ENCODE results near the gene MYH16.

Gene MYH16

DNA sequence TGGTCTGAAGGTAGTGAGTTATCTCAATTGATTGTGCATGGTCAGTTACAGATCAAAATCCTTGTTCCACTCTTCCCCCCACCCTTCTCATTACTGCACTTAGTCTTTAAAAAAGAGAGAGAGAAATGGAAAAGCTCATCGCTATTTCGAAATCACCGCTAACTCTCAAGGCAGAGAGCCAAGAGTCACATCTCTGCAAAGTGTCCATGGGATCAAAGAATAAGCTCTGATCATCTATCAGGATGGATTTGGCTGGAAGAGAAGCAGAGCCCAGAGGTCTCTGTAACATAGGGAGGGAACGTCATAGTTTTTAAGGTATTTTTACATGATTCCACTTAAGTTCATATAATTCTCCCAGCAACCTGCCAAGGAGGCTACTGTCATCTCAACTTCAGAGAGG, 30.0 kb upstream of the MYH16 start:
- H3K4me1 ChIP-seq: peaks cover 12% of the 10 kb centered on the region
- no peak overlapping the region for H3K4me2 ChIP-seq
- no peak overlapping the region for H3K27ac ChIP-seq
- peaks cover under 1% of the 10 kb centered on the region; the same call in 1 of the 2 replicates for H3K9me3 ChIP-seq
- no peaks in the 10 kb centered on the region for H3K36me3 ChIP-seq
- H3K4me3 ChIP-seq: no peak overlapping the region
- H3K27me3 ChIP-seq: no peaks in the 10 kb centered on the region
- TF ChIP-seq Cebpa-rat (IDR thresholded peaks at IDR 0.05): no peak
- no peaks in the 10 kb centered on the region for H4K20me1 ChIP-seq
- H3K9ac ChIP-seq: no peak overlapping the region

GRCh38 chr7:99243751-99244337, 28.8 kb upstream of the MYH16 start:
- Histone ChIP-seq H3K4me2 (no peak overlapping the region), H3K27ac (no peak overlapping the region)
- TF ChIP-seq Cebpa-rat (IDR thresholded peaks at IDR 0.05): no peak

GRCh38 chr7:99244939-99245338, 27.7 kb upstream of the MYH16 start:
- H3K9ac ChIP-seq: no peak overlapping the region
- peaks cover 12% of the 10 kb centered on the region for H3K4me1 ChIP-seq
- no peak for TF ChIP-seq Cebpa-rat (IDR thresholded peaks at IDR 0.05)
- no peaks in the 10 kb centered on the region for H4K20me1 ChIP-seq
- no peak overlapping the region for H3K4me3 ChIP-seq
- H3K9me3 ChIP-seq: no peaks in the 10 kb centered on the region
- no peaks in the 10 kb centered on the region for H3K36me3 ChIP-seq
- no peak overlapping the region for H3K27ac ChIP-seq
- no peaks in the 10 kb centered on the region for H3K27me3 ChIP-seq
- H3K4me2 ChIP-seq: no peak overlapping the region

More at GRCh38 chr7:99243751-99244337, 28.8 kb upstream of the MYH16 start:
- H3K9me3 ChIP-seq: no peaks in the 10 kb centered on the region
- no peaks in the 10 kb centered on the region for H3K27me3 ChIP-seq
- H3K36me3 ChIP-seq: no peaks in the 10 kb centered on the region
- H3K4me1 ChIP-seq: peaks cover 12% of the 10 kb centered on the region
- H4K20me1 ChIP-seq: no peaks in the 10 kb centered on the region
- no peak overlapping the region for H3K9ac ChIP-seq
- H3K4me3 ChIP-seq: no peak overlapping the region

DNA sequence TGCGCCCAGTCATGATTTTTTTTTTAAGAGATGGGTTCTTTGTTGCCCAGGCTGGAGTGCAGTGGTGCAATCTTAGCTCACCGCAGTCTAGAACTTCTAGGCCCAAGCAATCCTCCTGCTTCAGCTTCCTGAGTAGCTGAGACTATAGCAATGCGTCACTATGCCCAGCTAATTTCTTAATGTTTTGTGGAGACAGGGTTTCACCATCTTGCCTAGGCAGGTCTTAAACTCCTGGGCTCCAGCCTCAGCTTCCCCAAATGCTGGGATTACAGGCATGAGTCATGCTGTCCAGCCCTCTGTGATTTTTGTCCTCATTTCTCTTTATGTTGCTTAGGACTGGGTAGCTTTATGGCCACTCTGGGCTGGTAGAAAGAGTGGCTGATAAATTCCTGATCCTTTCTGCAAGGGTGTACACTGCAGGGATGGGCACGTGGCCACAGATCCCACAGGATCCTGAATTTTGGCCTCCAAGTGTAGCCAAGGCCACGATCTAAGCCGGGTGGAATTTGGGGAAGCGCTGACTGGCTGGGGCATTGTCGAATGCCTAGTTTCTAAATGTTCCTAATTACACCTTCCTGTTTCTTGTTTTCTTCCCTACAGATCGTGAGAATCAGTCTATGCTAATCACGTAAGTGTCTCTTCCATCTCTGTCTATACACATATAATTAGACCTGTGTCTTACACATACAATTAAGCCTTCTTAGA, 24.1 kb upstream of the MYH16 start:
- Histone ChIP-seq H3K9me3 (no peaks in the 10 kb centered on the region), H4K20me1 (no peaks in the 10 kb centered on the region), H3K4me1 (no peaks in the 10 kb centered on the region), H3K9ac (no peak overlapping the region), H3K4me2 (no peak overlapping the region), H3K27me3 (no peaks in the 10 kb centered on the region), H3K27ac (no peak overlapping the region), H3K36me3 (no peaks in the 10 kb centered on the region), H3K4me3 (no peak overlapping the region)
- no peak for TF ChIP-seq Cebpa-rat (IDR thresholded peaks at IDR 0.05)

GRCh38 chr7:99249985-99250575, 22.6 kb upstream of the MYH16 start:
- Histone ChIP-seq H3K36me3 (no peaks in the 10 kb centered on the region), H3K4me2 (no peak overlapping the region), H3K9me3 (no peaks in the 10 kb centered on the region), H3K4me3 (no peak overlapping the region), H3K9ac (no peak overlapping the region), H4K20me1 (no peaks in the 10 kb centered on the region), H3K27ac (no peak overlapping the region), H3K27me3 (no peaks in the 10 kb centered on the region), H3K4me1 (peaks cover 3% of the 10 kb centered on the region; the same call in 1 of the 2 replicates)
- no peak for TF ChIP-seq Cebpa-rat (IDR thresholded peaks at IDR 0.05)

- no peak overlapping the region for H3K4me3 ChIP-seq
- H3K27ac ChIP-seq: no peak overlapping the region
- H3K9ac ChIP-seq: no peak overlapping the region
- peaks cover 20% of the 10 kb centered on the region for H3K4me1 ChIP-seq
- TF ChIP-seq Cebpa-rat (IDR thresholded peaks at IDR 0.05): no peak
- no peaks in the 10 kb centered on the region for H3K9me3 ChIP-seq
- no peaks in the 10 kb centered on the region for H4K20me1 ChIP-seq
- no peaks in the 10 kb centered on the region for H3K36me3 ChIP-seq
- H3K4me2 ChIP-seq: no peak overlapping the region
- H3K27me3 ChIP-seq: no peaks in the 10 kb centered on the region
These were observed 20.3 kb upstream of the MYH16 start for GRCh38 chr7:99252166-99252895.

DNA sequence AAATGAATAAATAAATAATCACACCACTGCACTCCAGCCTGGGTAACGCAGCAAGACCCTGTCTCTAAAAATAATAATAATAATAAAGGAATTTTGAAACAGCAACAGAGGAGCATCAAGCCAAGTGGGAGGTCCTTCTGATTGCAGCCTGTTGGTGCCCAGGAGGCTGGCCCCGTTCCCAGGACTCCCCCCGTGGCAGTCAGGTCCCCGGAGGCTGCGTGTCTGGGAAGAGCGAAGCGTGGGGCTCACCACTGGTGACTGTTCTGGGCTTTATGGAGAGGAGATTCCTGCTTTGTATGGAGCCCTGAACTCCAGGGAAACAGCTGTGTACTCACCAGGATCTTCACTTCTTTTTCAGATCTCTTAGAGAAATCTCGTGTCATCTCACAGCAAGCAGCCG, 19.3 kb upstream of the MYH16 start:
- H3K27ac ChIP-seq: no peak overlapping the region
- no peak overlapping the region for H3K9ac ChIP-seq
- no peaks in the 10 kb centered on the region for H3K36me3 ChIP-seq
- no peaks in the 10 kb centered on the region for H3K27me3 ChIP-seq
- no peak overlapping the region for H3K4me2 ChIP-seq
- H3K4me3 ChIP-seq: no peak overlapping the region
- peaks cover 20% of the 10 kb centered on the region for H3K4me1 ChIP-seq
- no peaks in the 10 kb centered on the region for H3K9me3 ChIP-seq
- TF ChIP-seq Cebpa-rat (IDR thresholded peaks at IDR 0.05): no peak
- H4K20me1 ChIP-seq: no peaks in the 10 kb centered on the region

DNA sequence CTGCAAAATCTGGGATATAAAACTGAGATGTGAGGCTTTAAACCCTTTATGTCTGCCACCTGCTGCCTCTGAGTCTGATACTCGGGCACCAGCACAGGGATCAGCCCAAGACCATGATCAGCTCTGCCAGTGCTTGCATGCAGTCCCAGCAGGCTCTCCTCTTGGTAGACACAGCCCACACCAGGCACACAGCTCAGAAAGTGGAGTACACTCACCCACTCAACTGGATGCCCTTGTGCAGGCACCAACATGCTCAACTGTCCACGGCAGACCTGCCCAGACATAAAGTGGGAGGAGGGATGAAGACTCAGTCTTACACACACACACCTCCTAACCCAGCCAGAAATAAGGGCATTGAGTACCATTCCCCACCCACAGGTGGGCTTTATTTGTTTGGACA, 18.2 kb upstream of the MYH16 start:
- H4K20me1 ChIP-seq: no peaks in the 10 kb centered on the region
- H3K9ac ChIP-seq: no peak overlapping the region
- H3K27ac ChIP-seq: no peak overlapping the region
- peaks cover 20% of the 10 kb centered on the region for H3K4me1 ChIP-seq
- H3K27me3 ChIP-seq: no peaks in the 10 kb centered on the region
- no peaks in the 10 kb centered on the region for H3K36me3 ChIP-seq
- TF ChIP-seq Cebpa-rat (IDR thresholded peaks at IDR 0.05): no peak
- no peak overlapping the region for H3K4me2 ChIP-seq
- no peaks in the 10 kb centered on the region for H3K9me3 ChIP-seq
- H3K4me3 ChIP-seq: no peak overlapping the region

DNA sequence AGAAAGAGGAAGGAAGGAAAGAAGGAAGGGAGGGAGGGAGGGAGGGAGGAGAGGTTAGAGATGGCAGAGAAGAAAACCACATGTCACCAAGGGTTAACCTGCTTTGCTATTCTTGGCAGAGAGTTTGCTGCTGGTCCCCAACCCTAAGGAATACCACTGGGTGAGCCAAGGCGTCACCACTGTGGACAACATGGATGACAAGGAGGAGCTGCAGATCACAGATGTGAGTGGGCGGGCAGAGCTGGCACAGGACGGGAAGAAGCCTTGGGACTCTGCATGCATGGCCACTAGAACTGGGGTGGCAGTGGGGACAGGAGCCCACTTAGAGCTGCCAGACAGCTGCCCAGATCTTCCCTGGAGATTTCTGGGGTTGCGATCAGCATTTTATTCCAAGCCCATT, 17.2 kb upstream of the MYH16 start:
- peak overlapping the region; percentile 30; the same call in 1 of the 2 replicates for H3K9ac ChIP-seq
- TF ChIP-seq Cebpa-rat (IDR thresholded peaks at IDR 0.05): no peak

DNA sequence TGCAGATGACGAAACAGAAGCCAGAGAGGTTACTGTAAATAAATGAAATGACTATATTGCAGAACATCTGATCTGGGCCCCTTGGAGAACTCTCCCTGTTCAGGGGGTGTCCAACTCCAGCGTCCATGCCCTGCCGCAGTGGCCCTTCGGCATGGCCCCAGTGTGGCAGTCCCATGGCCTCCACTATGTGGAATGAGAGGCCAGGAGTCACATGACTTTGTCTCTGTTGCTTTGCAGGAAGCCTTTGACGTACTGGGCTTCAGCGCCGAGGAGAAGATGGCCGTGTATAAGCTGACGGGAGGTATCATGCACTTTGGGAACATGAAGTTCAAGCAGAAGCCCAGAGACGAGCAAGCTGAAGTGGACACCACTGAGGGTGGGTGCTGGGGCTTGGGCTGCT, 15.6 kb upstream of the MYH16 start:
- no peak for TF ChIP-seq Cebpa-rat (IDR thresholded peaks at IDR 0.05)

More for the DNA sequence above, 17.2 kb upstream of the MYH16 start:
- peaks cover 22% of the 10 kb centered on the region for H3K4me1 ChIP-seq
- H3K27ac ChIP-seq: peak overlapping the region; percentile 39; the same call in 1 of the 2 replicates
- no peaks in the 10 kb centered on the region for H3K27me3 ChIP-seq
- H3K9me3 ChIP-seq: no peaks in the 10 kb centered on the region
- peak overlapping the region; percentile 84 for H3K4me2 ChIP-seq
- 0 out of 2 replicates have a peak overlapping the region, but pooled peaks have one; percentile 19 for H3K4me3 ChIP-seq
- H4K20me1 ChIP-seq: no peaks in the 10 kb centered on the region
- no peaks in the 10 kb centered on the region for H3K36me3 ChIP-seq

More for the DNA sequence above, 15.6 kb upstream of the MYH16 start:
- Histone ChIP-seq H3K9ac (no peak overlapping the region), H3K27ac (no peak overlapping the region), H3K9me3 (no peaks in the 10 kb centered on the region), H3K36me3 (no peaks in the 10 kb centered on the region), H3K27me3 (no peaks in the 10 kb centered on the region), H3K4me3 (no peak overlapping the region), H4K20me1 (no peaks in the 10 kb centered on the region), H3K4me2 (no peak overlapping the region), H3K4me1 (peaks cover 28% of the 10 kb centered on the region)
